Stimulated activated CD8-positive, alpha-beta memory T cell treated with anti-CD3 and anti-CD28 coated beads, Interleukin-12 subunit alpha, Interleukin-12 subunit beta, amount 100 ng/mL, for 1 hour (primary cell): Measurements from ENCODE around the gene WDR33.

Source experiments
- DNase-seq: peaks from one replicate; pipeline ENCODE4 v3.0.0-alpha.2; 2020; ENCODE audit warnings: low read depth

Gene WDR33

DNA sequence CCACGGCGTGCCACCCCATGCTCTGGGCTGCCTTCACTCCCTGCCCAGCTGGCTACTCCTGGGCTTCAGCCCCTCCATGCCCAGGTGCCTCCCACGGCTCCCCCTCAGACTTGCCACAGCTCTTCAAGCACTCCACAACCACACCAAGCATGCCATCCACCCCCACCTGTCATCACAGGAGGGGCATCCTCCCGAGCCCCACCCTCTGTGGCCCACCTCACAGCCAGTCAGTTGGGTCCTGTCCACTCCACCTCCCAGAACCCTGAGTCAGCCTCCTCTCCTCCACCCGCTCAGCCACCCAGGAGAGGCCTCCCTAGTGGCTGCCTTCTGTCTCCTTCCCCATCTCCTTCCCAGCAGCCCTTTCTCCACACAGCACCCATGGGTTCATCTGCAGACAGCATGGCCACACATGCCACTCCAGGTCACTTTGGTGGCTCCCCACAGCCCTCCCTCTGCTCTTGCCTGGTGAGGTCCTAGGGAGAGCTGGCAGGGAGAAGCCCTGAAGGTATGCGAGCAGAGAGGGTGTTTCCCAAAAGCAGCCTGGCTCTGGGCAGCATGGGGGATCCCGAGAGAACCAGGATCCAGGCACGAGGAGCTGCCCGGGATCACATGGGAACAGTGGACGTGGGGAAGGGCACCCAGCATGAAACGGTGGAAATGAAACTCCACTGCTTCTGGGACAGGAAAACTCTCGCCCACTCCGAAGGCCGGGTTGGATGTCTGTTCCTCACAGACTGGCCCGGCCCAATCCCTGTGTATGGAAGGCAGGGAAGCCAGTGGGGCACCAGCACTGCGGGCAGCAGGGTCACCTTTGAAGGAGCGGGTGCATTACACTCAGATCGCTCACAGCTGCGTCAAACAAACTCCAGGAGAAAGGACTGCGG lies 138.4 kb downstream of the WDR33 start:
- no peak for DNase-seq

DNA sequence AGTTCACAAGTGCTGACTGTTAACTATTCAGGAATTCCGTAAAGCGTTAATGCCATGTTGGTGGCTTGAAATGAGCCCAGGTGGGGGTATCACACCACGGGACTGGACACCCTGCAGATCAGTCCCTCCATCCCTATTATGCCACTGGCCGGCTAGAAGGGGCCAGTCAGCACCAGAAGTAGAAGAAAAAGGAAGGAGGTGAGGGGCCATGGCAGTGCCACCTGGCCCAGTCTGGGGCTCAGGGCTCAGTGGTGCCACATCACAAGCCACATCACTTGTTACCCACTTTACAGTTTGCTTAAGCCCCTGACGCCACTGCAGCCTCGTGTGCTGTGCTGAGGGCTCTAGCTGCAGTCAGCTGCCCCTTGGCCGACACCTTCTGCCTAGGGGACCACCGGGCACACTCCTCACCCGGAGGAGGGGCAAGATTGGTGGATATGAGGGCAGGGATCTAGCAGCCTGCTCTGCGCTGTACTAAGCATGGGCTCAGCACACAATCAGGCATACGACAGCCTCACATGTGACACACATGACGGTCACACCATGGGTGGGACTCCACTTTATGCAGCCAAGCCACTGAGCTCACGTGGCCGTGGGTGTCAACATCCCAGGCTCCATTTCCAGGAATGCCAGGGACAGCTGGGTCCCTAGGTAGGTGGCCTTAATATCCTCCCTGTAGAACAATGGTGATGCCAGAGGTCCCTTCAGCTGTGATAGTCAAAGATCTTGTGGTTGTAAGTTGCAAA lies 139.2 kb downstream of the WDR33 start:
- no peak for DNase-seq

DNA sequence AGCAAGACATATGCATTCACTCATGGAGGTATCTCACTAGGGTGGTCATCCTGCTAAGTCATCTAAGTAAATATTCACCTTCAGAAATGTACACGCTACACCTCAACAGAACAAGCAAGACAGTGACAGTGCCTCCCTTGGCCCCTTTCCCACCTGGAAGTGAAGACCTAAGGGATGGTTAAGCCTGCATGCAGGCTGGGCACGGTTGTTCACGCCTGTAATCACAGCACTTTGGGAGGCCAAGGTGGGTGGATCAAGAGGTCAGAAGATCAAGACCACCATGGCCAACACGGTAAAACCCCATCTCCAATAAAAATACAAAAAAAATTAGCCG lies 140.0 kb downstream of the WDR33 start:
- no peak for DNase-seq

DNA sequence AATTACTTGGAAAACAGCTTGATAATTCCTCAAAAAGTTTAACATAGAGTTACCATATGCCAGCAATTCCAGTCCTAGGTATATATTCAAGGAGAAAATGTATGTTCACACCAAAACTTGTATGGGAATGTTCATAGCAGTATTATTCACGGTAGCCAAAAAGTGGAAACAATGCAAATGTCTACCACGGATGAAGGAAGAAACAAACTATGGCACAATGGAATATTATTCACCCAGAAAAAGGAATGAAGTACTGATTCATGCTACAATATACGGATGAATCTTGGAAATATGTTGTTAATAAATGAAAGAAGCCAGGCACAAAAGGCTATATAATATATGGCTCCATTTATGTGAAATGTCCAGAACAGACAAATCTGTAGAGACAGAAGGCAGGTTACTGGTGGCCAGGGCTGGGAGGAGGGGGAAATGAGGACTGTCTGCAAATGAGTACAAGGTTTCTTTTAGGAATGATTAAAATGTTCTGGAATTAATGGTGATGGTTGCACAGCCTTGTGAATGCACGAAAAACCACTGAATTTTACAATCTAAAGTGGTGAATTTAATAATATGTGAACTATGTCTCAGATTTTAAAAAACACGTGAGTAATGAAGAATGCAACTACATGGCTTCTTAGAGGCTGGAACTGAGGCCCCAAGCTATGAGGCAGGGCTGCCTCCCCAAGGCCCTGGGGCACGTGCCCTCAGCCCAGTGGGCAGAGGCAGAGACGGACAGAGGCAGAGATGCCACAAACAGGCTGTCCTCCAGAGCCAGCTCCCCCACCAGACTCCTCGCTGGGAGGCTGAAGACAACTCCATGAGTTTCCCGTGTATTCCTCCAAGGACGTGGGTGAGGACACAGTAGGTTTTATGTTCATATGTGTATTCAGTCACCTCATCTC lies 140.7 kb downstream of the WDR33 start:
- DNase-seq = no peak

DNA sequence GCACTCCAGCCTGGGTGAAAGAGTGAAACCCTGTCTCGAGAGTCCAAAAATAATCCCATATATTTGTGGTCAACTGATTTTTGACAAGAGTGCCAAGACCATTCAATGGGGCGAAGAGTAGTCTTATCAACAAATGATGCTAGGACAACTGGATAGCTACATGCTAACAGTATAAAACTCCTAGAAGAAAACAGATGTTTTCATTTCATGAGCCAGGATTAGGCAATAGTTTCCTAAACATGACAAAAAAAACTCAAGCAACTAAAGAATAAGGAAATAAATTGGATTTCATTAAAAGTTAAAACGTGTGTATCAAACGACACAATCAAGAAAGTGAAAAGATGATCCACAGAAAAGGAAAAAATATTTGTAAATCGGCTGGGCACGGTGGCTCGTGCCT lies 141.9 kb downstream of the WDR33 start:
- no peak for DNase-seq

DNA sequence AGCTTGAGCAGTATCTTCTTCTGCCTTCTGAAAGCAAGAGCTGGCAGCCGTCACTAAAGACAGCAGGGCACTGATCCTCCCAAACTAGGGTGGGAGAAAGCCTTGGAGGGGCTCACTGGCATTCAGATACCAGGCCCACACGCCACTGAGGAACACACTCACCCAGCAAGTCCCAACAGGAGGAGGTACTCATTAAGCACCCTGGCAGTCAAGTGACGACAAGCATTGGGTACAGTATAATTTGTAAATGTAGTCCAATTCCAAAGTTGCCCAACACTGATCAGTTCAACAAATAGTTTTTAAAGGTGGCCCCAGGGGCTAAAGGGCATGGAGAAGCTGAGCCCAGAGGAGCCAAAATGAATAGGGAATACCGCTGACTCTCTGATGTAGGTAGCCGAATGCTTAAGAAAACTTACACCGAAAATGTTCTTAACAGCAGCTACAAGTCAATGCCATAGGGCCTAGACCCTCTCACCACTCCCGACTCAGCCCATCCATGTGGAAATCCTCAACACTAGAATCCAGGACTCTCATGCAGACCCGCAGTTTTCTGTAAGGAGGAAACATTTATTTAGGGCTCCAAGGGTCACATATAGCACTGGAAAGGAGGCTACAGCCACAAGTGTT lies 145.6 kb downstream of the WDR33 start:
- no peak for DNase-seq

DNA sequence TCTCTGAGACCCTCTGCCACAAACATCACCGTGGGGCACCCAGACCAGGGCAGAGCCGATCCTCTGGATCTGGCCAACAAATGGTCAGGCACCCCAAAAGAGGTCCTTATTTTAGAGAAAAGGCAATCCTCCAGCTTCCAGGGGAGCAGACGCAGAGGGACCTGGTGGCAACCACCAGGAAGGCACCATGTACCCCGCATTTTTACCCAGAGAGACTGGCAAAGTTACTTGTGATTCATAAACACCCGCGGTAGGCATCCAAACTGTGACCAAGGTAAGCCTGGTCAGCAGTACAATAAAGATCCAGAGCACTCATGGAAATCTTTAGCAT lies 146.1 kb downstream of the WDR33 start:
- DNase-seq = no peak

DNA sequence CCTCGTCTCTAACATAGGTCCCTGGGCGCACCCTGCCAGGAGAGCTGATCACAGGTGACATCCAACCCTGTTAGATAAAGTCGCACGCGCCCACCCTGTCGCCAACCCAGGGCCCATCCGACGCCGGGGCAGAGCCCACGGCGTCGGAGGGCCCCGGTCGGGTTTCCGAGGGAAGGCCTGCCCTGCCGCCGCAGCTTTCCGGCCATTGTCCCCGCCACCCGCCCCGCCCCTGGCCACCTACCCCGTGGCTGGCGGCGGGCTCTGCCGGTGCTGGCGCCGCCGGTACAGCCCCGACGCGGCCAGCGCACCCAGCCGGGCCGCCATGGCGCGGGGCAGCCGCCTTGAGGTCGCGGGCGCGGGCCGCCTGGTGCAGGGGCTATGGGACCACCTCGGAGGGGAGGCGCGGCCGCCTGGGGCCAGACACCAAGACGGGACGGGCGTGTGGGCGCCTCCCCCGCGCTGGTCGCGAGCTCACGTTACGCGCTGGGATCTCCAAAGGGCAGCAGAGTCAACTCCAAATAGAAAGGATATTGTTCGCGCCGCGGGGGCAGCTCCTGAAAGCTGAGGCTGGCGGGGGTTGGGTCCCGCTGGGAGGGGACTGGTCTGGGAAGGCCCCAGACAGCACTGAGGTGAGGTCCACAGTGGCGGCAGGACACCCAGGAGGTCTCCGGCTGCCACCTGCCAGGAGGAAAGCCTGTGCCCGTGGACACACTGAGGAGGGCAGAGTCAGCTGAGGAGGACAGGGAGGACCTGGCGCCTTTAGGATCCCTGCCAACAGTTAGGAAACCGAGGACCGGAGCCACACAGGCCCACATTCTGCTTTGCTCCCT lies 146.7 kb downstream of the WDR33 start:
- DNase-seq = no peak

DNA sequence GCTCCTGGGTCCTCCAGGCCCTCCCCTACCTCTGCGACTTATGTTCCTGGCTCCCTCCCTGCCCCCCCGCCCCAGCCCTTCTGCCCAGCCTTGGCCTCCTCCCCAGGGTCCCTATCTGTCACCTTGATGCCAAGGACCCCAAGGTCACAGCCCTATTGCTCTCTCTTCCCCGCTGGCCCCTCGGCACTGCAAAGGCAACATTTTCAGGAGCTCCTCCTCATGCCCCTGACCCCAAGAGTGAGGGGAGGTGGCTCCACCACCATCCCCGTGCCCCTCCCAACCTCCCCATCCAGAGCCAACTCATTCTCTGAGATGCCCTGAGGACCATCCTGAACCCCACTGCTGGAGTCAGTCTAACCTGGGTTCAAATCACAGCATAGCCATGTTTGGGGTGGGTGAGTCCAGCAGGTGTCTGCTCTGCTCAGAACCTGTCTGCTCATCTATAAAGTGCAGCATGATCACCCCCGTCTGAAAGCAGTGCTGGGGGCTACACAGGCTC lies 147.4 kb downstream of the WDR33 start:
- DNase-seq = no peak

DNA sequence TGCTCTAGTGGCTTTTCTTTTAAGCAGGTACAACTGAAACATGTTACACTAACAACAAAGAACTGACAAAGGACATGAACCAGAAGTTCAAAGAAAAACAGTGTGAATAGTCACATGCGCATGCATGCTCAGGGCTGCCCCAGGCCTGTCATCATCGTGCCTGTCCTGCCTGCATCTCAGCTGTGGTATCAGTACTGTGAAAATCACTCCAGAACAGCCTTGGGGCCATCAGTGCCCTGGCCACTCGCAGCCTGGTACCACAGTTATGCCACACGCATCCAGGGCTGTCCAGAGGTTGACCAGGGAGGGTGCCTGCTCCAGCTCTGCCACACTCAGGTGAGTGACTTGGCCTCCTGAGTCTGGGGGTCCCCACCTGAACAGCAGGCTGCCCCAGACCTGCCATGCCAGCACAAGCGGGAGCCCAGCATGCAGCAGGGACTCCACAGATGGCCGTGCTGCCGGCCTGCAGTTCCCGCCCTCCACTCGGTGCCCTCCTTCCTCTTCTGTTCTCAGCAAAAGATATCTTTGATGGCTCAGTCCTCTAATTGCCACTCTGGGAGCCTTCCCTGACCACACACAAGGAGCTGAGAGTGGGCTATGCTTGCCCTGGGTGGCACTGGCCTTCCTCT lies 147.9 kb downstream of the WDR33 start:
- no peak for DNase-seq

DNA sequence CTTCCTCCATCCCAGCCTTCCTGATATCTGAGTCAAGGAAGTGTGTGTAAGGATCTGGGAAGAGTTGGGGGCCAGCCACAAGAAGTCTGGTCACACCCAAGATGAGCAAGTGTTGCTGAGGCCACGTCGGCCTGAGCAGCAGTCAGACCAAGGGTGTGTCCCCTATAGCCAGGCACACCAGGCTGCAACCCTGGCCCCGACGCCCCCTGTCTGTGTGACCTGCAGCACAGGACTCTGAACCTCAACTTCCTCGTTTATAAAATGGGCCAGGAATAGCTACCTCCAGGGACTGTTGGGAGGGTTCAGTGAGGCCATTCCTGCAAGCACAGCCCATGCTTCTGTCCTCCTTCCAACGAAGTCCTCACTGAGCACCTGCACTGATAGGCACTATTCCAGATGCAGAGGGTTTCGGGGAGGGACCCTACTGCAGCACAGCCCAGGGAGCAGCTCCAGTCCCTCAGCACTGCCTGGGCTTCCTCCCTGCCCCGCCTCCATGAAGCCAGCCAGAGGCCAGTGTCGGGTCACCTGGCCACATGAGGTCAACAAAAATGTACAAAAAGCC lies 148.9 kb downstream of the WDR33 start:
- DNase-seq = no peak

DNA sequence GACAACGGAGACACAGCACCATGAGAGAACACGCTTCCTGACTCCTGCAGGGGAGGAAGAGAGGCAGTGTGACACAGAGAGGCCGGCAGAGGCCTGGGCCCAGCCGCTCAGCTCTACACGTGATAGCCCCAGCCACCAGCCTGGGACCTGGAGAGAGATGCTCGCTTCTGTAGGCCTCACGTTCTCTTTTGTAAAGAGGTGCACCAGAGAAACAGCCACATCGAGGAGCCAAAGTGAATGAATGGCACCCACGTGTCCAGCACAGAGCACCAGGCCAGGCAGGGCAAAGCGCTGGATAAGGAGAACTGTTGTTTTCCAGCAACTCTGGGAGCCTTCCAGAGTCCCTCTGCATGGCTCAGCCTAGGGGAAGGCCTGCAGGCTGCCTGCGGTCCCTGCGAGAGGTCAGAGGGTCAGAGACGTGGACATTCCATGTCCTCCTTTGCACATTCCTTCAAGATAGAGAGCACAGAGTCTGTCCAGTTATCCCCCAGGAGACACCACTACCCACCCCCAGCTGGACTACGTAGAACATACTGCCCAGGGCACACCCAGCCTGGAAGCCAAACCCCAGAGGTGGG lies 149.8 kb downstream of the WDR33 start:
- DNase-seq = no peak

DNA sequence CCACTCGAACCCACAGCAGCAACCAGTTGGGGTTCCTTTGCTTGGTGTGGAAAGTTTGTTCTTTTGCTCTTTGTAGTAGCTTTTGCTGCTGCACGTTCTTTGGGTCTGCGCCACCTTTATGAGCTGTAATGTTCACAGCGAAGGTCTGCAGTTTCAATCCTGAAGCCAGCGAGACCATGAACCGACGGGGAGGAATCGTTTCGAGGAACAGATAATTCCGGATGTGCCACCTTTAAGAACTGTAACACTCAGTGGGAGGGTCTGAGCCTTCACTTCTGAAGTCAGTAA lies 150.7 kb downstream of the WDR33 start:
- DNase-seq = no peak

DNA sequence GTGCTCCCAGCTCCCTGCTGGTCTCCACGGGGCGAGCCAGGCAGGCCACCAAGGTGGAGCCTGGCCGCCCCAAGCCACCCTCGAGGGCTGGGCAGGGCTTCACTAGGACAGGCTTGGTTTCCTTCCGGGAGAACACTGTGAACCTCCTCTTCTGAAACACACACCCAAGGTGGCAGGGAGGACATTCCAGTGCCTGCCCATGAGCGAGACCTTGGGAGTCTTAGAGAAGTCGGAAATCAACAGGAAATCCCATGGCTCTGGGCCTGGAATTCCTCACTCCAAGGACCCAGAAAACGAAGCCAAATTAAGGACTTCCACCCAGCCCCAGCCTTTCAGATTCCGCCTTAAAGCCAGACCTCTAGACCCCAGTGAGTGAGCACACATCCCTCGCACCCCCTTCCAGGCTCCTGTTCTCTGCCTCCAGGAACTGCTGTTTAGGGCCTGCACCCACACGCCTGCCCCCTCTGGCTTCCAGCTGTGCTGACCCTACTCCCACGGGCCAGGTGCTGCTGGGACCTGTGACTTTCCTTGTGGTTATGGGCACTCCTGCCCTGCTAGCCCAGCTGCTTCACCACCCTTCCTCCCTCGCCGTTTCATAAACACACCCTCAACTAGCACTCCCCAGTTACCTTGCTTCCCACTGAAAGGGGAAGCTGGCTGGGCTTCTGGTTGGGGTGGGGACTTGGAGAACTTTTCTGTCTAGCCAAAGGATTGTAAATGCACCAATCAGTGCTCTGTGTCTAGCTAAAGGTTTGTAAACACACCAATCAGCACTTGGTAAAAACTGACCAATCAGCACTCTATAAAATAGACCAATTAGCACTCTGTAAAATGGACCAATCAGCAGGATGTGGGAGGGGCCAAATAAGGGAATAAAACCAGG lies 151.3 kb downstream of the WDR33 start:
- DNase-seq = no peak

DNA sequence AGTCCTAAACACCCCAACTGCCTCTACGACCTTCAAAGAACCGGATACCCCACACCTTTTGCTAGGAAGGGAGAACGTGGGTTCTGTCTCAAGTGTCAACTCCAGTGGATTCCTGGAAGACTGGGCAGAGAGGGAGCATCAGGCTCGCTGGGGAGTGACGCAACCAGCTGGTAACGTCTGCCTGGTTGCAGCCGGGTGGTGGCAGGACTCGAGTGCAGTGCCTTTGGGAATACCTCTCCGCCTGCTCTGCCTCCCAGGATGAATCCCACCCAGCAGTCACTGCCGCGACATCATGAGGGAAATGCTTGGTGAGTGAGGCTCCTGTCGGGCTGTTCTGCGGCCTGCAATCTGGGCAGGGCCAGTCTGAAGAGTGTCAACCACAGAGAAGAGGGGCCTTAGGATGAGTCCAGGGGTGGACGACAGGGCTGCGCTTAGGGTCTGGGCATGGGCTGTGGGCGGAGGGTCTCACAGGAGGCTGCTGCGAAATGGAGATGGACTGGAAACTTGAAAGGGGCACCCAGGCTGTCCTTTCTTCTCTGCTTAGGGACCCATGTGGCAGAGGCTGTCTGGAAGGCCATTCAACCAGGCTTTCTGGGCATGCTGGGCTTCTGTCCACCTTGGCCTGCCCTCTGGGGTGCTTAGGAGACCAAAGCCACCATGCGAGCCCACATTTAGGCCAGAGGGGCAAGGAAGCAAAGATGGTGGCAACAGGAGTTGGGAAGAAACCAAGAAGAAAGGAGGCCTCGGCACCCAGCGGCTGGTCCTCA lies 152.1 kb downstream of the WDR33 start:
- no peak for DNase-seq

DNA sequence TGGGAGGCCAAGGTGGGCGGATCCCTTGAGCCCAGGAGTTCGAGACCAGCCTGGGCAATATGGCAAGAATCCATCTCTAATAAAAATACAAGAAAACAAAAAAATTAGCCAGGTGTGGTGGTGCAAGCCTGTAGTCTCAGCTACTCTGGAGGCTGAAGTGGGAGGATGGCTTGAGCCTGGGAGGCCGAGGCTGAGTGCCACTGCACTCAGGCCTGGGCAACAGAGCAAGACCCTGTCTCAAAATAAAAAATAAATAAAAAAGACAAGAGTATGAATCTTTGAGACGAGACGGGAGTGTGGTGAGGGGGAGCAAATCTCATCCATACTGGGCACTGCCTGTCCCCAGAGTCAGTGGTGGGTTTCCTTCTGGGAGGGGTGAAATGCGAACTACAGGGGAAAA lies 152.8 kb downstream of the WDR33 start:
- DNase-seq = no peak

DNA sequence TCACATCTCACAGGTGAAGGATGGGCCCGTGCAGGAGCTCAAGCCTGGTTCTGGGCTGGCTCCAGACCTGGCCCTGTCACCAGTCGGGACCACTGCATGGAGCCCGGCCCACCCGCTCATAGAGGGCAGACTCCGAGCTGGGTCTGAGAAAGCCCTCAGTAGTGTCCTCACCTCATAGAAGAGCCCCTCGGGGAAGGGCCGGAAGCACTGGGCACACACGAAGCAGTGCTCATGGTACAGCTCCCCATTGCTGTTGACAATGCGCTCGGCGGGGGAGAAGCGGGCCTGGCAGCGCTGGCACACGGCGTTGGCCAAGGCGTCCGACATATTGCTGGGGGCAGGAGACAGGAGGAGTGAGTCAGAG lies 153.8 kb downstream of the WDR33 start:
- DNase-seq = no peak

DNA sequence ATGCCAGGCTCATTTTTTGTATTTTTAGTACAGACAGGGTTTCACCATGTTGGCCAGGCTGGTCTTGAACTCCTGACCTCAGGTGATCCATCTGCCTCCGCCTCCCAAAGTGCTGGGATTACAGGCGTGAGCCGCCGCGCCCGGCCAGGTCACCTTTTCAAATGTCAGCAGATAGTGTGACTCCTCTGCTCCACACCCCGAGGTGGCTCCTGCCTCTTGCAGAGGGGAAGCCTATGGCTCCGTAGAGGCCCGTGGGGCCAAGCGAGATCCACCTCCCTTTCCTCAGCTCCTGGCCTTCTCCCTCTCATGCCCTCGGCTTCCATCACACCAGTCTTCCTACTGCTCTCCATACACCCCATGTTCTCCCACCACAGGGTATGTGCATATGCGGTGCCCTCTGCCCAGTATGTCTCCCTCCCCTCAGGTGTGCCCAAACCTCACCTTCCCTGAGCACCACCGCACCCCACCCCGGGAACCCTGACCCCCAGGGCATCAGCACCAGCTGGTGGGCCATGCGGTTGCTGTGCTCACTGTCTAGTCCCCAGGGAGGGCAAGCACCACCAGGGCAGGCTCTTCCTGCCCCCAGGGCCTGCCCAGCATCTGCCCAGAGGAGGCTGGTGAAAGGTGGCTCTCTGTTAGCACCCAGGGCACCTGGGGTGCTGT lies 154.3 kb downstream of the WDR33 start:
- DNase-seq = no peak
